GM13976 (cell line): ENCODE results near the gene BRIP1.

Source experiments
- DNase-seq: peaks from one replicate; pipeline ENCODE4 v3.0.0; 2012; ENCODE audit warnings: low spot score
- CTCF ChIP-seq: IDR thresholded peaks from 2 replicates; pipeline ENCODE4 v1.5.1; 2012; ENCODE audit warnings: borderline replicate concordance, mild to moderate bottlenecking; ENCODE audit not compliant: insufficient read depth; ENCODE audit errors: extremely low read depth, missing control alignments, control extremely low read depth
- in situ Hi-C: fragments of 300-500 bp; cut with MboI; formaldehyde crosslinking; loops from one replicate; pipeline ENCODE4 v1.12.0; 2022; ENCODE audit warnings: low sequenced_read_pairs, mixed read lengths, inconsistent platforms; ENCODE audit not compliant: unreplicated experiment

BRIP1 gene

GRCh38 chr17:61815863-61816503 lies 47.3 kb downstream of the BRIP1 start:
- in situ Hi-C loops = no loop called here
- no peak for DNase-seq
- TF ChIP-seq CTCF = no peak

GRCh38 chr17:61814485-61814884 lies 48.8 kb downstream of the BRIP1 start:
- no peak for DNase-seq
- in situ Hi-C loops = no loop called here
- TF ChIP-seq CTCF = no peak

GRCh38 chr17:61813211-61813610 lies 50.1 kb downstream of the BRIP1 start:
- DNase-seq = no peak
- in situ Hi-C loops = no loop called here
- TF ChIP-seq CTCF = no peak

- TF ChIP-seq CTCF = no peak
- in situ Hi-C loops = no loop called here
- DNase-seq = no peak
These were observed 50.6 kb downstream of the BRIP1 start for GRCh38 chr17:61812747-61813146.

GRCh38 chr17:61809816-61810392 lies 53.4 kb downstream of the BRIP1 start:
- no peak for DNase-seq
- in situ Hi-C loops = no loop called here

GRCh38 chr17:61808442-61808841 lies 54.9 kb downstream of the BRIP1 start:
- no peak for DNase-seq
- in situ Hi-C loops = no loop called here
- TF ChIP-seq CTCF = no peak

More at GRCh38 chr17:61809816-61810392, 53.4 kb downstream of the BRIP1 start:
- TF ChIP-seq CTCF = no peak

- in situ Hi-C loops = no loop called here
- no peak for DNase-seq
- no peak for TF ChIP-seq CTCF
These were observed 56.4 kb downstream of the BRIP1 start for GRCh38 chr17:61806936-61807335.
